Endothelial cell of umbilical vein (primary cell): ENCODE measurements around the gene NMU. TPM values are rescaled to one million over a fixed set of nuclear protein-coding genes. Genes with fewer than 3 reads are reported as not detected.

Experiments
- BruUV-seq: library from RNA; stranded (reverse); fragments of 400-500 nt; replicated peaks from 2 replicates; lab custom pipeline; 2021; lab: Mats Ljungman, UMichigan
- CTCF ChIA-PET: fragments of 300-600, 350-600 bp; sonication (Branson Sonifier 250); formaldehyde crosslinking; loops from one replicate; lab custom pipeline; 2021; ENCODE audit warnings: antibody characterized with exemption, inconsistent platforms; lab: Charles Lee
- POLR2A ChIA-PET: fragments of 300-600, 350-600 bp; sonication (Branson Sonifier 250); formaldehyde crosslinking; loops from one replicate; lab custom pipeline; 2021; ENCODE audit warnings: antibody characterized with exemption, inconsistent platforms; lab: Charles Lee
- DNase-seq: peaks from one replicate; pipeline ENCODE4 v3.0.0-alpha.2; 2011; ENCODE audit warnings: low read depth, low spot score
- FAIRE-seq: peaks from 2 replicates; lab custom pipeline; 2011; peaks lifted over from hg19 to GRCh38; lab: Jason Lieb, UNC
- H2AFZ ChIP-seq: 2 replicates; pipeline ENCODE4 v1.6.0; 2012; ENCODE audit warnings: low read depth, low read length, control low read depth, inconsistent platforms
- H3K27ac ChIP-seq: 2 replicates; pipeline ENCODE4 v1.5.1; 2011; ENCODE audit warnings: low read depth, mild to moderate bottlenecking, control low read depth, low read length, moderate library complexity; ENCODE audit not compliant: insufficient read depth
- H3K27me3 ChIP-seq, 2 experiments: 2 replicates each; pipeline versions ENCODE4 v1.6.0 to v1.6.1; 2011; ENCODE audit warnings: low read length in 2 of 2, mixed read lengths in 1 of 2; ENCODE audit not compliant: control insufficient read depth in 2 of 2, insufficient read depth in 2 of 2
- H3K36me3 ChIP-seq, 2 experiments: 2 replicates in 1 of 2; 3 replicates in 1 of 2; pipeline ENCODE4 v1.5.1; 2011; ENCODE audit warnings: low read length in 2 of 2, mild to moderate bottlenecking in 1 of 2, moderate library complexity in 1 of 2; ENCODE audit not compliant: control insufficient read depth in 2 of 2, insufficient read depth in 2 of 2; ENCODE audit errors: extremely low read depth in 1 of 2
- H3K4me1 ChIP-seq: 3 replicates; pipeline ENCODE4 v1.5.1; 2011; ENCODE audit warnings: mild to moderate bottlenecking, low read length; ENCODE audit not compliant: control insufficient read depth, insufficient read depth; ENCODE audit errors: extremely low read depth
- H3K4me2 ChIP-seq: 2 replicates; pipeline ENCODE4 v1.6.1; 2011; ENCODE audit warnings: low read length, control low read depth, mixed read lengths; ENCODE audit not compliant: insufficient read depth
- H3K4me3 ChIP-seq, 3 experiments: fragments of 200-600 bp in 1 of 3; sonication (generic), shearing (Covaris generic) in 1 of 3; replicated peaks in 1 of 3; 2 replicates each; pipeline ENCODE4 v1.5.1; 2011 to 2016; ENCODE audit warnings: control low read depth in 3 of 3, low read length in 3 of 3, mild to moderate bottlenecking in 2 of 3, inconsistent platforms in 1 of 3, low read depth in 1 of 3, moderate library complexity in 1 of 3; ENCODE audit not compliant: insufficient read depth in 1 of 3
- H3K79me2 ChIP-seq: 2 replicates; pipeline ENCODE4 v1.6.0; 2012; ENCODE audit warnings: low read length, inconsistent platforms; ENCODE audit not compliant: control insufficient read depth, insufficient read depth
- H3K9ac ChIP-seq: replicated peaks from 2 replicates; pipeline ENCODE3; 2011; ENCODE audit warnings: low read length, control low read depth; ENCODE audit not compliant: insufficient read depth; ENCODE audit errors: extremely low read depth
- H3K9me1 ChIP-seq: replicated peaks from 3 replicates; pipeline ENCODE4 v1.6.0; 2011; ENCODE audit warnings: mild to moderate bottlenecking, low read length; ENCODE audit not compliant: control insufficient read depth, insufficient read depth; ENCODE audit errors: extremely low read depth
- H3K9me3 ChIP-seq: replicated peaks from 2 replicates; pipeline ENCODE4 v1.5.1; 2012; ENCODE audit warnings: low read length, inconsistent platforms; ENCODE audit not compliant: control insufficient read depth, insufficient read depth
- H4K20me1 ChIP-seq: replicated peaks from 2 replicates; pipeline ENCODE3; 2011; ENCODE audit warnings: mild to moderate bottlenecking, low read length; ENCODE audit not compliant: control insufficient read depth, insufficient read depth; ENCODE audit errors: extremely low read depth
- CTCF ChIP-seq, 2 donors: IDR thresholded peaks; 1 replicate in 1 of 2; 2 replicates in 1 of 2; pipeline ENCODE4 v1.5.1; 2011; ENCODE audit warnings: low read length in 2 of 2, mild to moderate bottlenecking in 2 of 2, moderate library complexity in 2 of 2, control low read depth in 1 of 2, inconsistent platforms in 1 of 2, low read depth in 1 of 2; ENCODE audit not compliant: insufficient read depth in 1 of 2; ENCODE audit errors: extremely low read depth in 1 of 2
- EZH2 ChIP-seq: IDR thresholded peaks from 2 replicates; pipeline ENCODE4 v1.6.1; 2012; ENCODE audit warnings: borderline replicate concordance, low read depth, mild to moderate bottlenecking, moderate library complexity, low read length, inconsistent platforms; ENCODE audit not compliant: severe bottlenecking
- FOS ChIP-seq: IDR thresholded peaks from 2 replicates; pipeline ENCODE4 v1.6.1; 2011; ENCODE audit warnings: mild to moderate bottlenecking, low read length, moderate library complexity, borderline replicate concordance; ENCODE audit not compliant: insufficient read depth
- GATA2 ChIP-seq: IDR thresholded peaks from 2 replicates; pipeline ENCODE4 v1.7.0; 2011; ENCODE audit warnings: low read depth, mild to moderate bottlenecking, moderate library complexity, mixed read lengths, low read length; ENCODE audit not compliant: insufficient read length, insufficient read depth
- JUN ChIP-seq: IDR thresholded peaks from 2 replicates; pipeline ENCODE4 v1.6.1; 2011; ENCODE audit warnings: borderline replicate concordance, low read depth; ENCODE audit not compliant: insufficient read length, insufficient read depth
- MYC ChIP-seq: IDR thresholded peaks from one replicate; pipeline ENCODE4 v1.6.1; 2011; ENCODE audit warnings: mild to moderate bottlenecking, low read depth, low read length
- POLR2A ChIP-seq: IDR thresholded peaks from 2 replicates; pipeline ENCODE4 v1.6.1; 2012; ENCODE audit warnings: low read depth, mild to moderate bottlenecking, control low read depth, low read length
- POLR2AphosphoS5 ChIP-seq: IDR thresholded peaks from 2 replicates; pipeline ENCODE4 v1.6.1; 2012; ENCODE audit warnings: low read depth, mild to moderate bottlenecking, control low read depth, low read length, moderate library complexity; ENCODE audit not compliant: insufficient read depth
- dilution Hi-C: fragments of 300-500 bp; cut with MboI; formaldehyde crosslinking; loops from one replicate; pipeline ENCODE4 v1.15.0; 2019; ENCODE audit warnings: low sequenced_read_pairs; ENCODE audit not compliant: extremely low pct_ligation_motif_present
- intact Hi-C: fragments of 100-400 bp; cut with micrococcal nuclease; formaldehyde crosslinking; loops from one replicate; pipeline ENCODE4 v1.10.0; 2022
- polyA plus RNA-seq, 4 experiments: library from polyadenylated mRNA; depleted of rRNA in 3 of 4; stranded (reverse) in 3 of 4; unstranded in 1 of 4; fragments of >200 nt; gene quantifications; 2 replicates each; pipeline versions ENCODE4 v1.2.1 to v1.2.3, GENCODE V29; 2011 to 2012; ENCODE audit warnings: missing spikeins in 1 of 4
- total RNA-seq: library from RNA; stranded (reverse); gene quantifications from 2 replicates; pipeline ENCODE4 v1.2.3, GENCODE V29; 2021
- TF ChIP-seq, protein P1 (sequence below): IDR thresholded peaks from 2 replicates; pipeline ENCODE4 v1.6.1; 2011; ENCODE audit not compliant: insufficient read depth, insufficient read length

The NMU gene
- total and polyA plus RNA-seq, 2 donors (not counting 3 experiments of a cell fraction or from before 2014, with no cell fraction given) = 1.4 to 3.7 TPM

DNA sequence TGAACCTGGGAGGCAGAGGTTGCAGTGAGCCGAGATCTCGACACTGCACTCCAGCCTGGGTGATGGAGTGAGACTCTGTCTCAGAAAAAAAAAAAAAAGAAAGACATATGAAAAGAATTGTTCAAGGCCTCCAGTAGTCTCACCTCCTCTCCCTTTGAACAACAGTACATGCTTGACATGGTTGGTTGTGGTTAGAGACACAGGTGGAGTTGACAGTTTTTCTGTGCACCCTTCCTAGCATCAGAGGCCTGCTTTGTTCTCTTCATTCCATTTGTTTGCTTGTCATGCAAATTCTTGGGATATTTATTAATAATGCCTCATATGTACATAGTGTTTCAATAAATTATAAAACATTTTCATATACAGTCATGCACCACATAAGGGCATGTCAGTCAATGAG lies 25.7 kb downstream of the NMU start:
- H3K9ac ChIP-seq = no peak overlapping the region
- BruUV-seq = no TSS peak
- no peak for DNase-seq

DNA sequence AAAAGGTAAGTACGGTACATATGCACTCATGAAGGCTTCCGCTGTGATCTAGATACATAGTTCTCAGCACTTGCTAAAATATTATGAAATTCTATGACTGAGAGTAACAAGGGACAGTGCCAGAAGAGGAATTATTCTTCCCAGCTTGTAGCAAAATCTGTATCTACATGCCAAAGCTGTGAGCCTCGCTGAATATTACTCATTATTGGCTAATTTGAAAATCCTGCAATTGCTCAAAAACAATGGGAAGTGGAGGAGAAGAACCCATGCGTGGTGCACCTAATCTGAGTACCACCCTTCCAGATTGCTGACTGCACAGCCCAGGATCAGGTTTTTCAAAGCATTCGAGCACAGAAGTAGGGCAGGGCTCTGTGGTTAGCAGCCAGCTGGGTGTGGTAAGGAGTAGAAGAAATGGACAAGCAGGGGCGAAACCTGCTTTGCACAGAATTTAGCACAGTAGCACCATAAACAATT lies 26.7 kb downstream of the NMU start:
- H3K36me3 ChIP-seq = no peaks in the 10 kb centered on the region
- no peak overlapping the region for H3K4me2 ChIP-seq
- no peak overlapping the region for H3K9ac ChIP-seq
- H3K79me2 ChIP-seq = no peaks in the 10 kb centered on the region
- TF ChIP-seq, protein P1, sequence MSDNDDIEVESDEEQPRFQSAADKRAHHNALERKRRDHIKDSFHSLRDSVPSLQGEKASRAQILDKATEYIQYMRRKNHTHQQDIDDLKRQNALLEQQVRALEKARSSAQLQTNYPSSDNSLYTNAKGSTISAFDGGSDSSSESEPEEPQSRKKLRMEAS = no peak
- TF ChIP-seq MYC (no peak), EZH2 (no peak), POLR2AphosphoS5 (no peak), CTCF (IDR thresholded peaks at IDR 0.05; ENCODE audit: extremely low read depth in 1 of 2, insufficient read depth in 1 of 2, low read depth in 1 of 2, low read length in 2 of 2) (no peak), GATA2 (no peak), JUN (no peak), FOS (no peak), POLR2A (no peak)
- H4K20me1 ChIP-seq = no peaks in the 10 kb centered on the region
- dilution Hi-C loops (no loop called here), intact Hi-C loops (no loop called here)
- no peaks in the 10 kb centered on the region for H3K9me1 ChIP-seq
- no peak overlapping the region for H2AFZ ChIP-seq
- no peak overlapping the region for H3K4me3 ChIP-seq
- FAIRE-seq (no peak), DNase-seq (no peak)
- ChIA-PET CTCF (no interaction called here), POLR2A (no interaction called here)
- no TSS peak for BruUV-seq
- no peaks in the 10 kb centered on the region for H3K9me3 ChIP-seq
- no peak overlapping the region for H3K27ac ChIP-seq
- no peaks in the 10 kb centered on the region for H3K4me1 ChIP-seq
- no peaks in the 10 kb centered on the region for H3K27me3 ChIP-seq

More for the DNA sequence above, 25.7 kb downstream of the NMU start:
- no peaks in the 10 kb centered on the region for H3K9me3 ChIP-seq
- POLR2A ChIA-PET = no interaction called here
- no peak overlapping the region for H3K4me3 ChIP-seq
- no peaks in the 10 kb centered on the region for H3K4me1 ChIP-seq
- intact Hi-C loops (no loop called here), dilution Hi-C loops (no loop called here)
- H2AFZ ChIP-seq = no peak overlapping the region
- no peaks in the 10 kb centered on the region for H3K36me3 ChIP-seq
- no peaks in the 10 kb centered on the region for H3K79me2 ChIP-seq
- H3K27ac ChIP-seq = no peak overlapping the region
- CTCF ChIA-PET = interaction anchor here (1.0 kb wide), 1 partner anchor 9 kb away, joined by 3 read pairs; no protein-coding TSS in a partner anchor
- no peak for FAIRE-seq
- no peak for TF ChIP-seq FOS
- no peak for TF ChIP-seq POLR2A
- TF ChIP-seq GATA2 = no peak
- no peak for TF ChIP-seq EZH2
- TF ChIP-seq, protein P1 = no peak
- TF ChIP-seq MYC = no peak
- TF ChIP-seq POLR2AphosphoS5 = no peak
- no peaks in the 10 kb centered on the region for H3K27me3 ChIP-seq
- H3K4me2 ChIP-seq = no peak overlapping the region
- H3K9me1 ChIP-seq = no peaks in the 10 kb centered on the region
- no peaks in the 10 kb centered on the region for H4K20me1 ChIP-seq
